Naive thymus-derived CD4-positive, alpha-beta T cell (primary cell): ENCODE results near the gene FOXP3. TPM values are rescaled to one million over a fixed set of nuclear protein-coding genes. Genes with fewer than 3 reads are reported as not detected.

ENCODE experiments used
- ATAC-seq: fragments of 150-1000 bp; cut with Tn5 transposase; 2 replicates; pipeline ENCODE4 v1.10.0; 2021; ENCODE audit warnings: mild to moderate bottlenecking, moderate library complexity
- CTCF ChIA-PET: fragments of 350-600 bp; sonication (Branson Sonifier 250); formaldehyde crosslinking; loops from one replicate; lab custom pipeline; 2021; ENCODE audit warnings: antibody characterized with exemption; lab: Charles Lee
- POLR2A ChIA-PET: fragments of 350-600 bp; sonication (Branson Sonifier 250); formaldehyde crosslinking; loops from one replicate; lab custom pipeline; 2021; ENCODE audit warnings: antibody characterized with exemption, inconsistent platforms; lab: Charles Lee
- DNase-seq, 9 donors: peaks; one replicate each; pipeline versions ENCODE4 v3.0.0 to v3.0.0-alpha.2; 2020 to 2022; ENCODE audit warnings: mixed read lengths in 1 of 9
- H3K27ac ChIP-seq: one replicate; pipeline ENCODE4 v1.7.0; 2013; ENCODE audit warnings: mild to moderate bottlenecking, low read depth, low read length, moderate library complexity
- H3K27me3 ChIP-seq, 2 donors: one replicate each; pipeline ENCODE4 v1.7.0; 2013; ENCODE audit warnings: low read length in 2 of 2, mild to moderate bottlenecking in 2 of 2, moderate library complexity in 2 of 2; ENCODE audit not compliant: control insufficient read depth in 2 of 2, insufficient read depth in 2 of 2
- H3K36me3 ChIP-seq, 3 experiments: 1 replicate in 2 of 3; 2 replicates in 1 of 3; pipeline ENCODE4 v1.7.0; 2013; ENCODE audit warnings: low read length in 3 of 3, mild to moderate bottlenecking in 3 of 3, moderate library complexity in 1 of 3; ENCODE audit not compliant: insufficient read depth in 3 of 3, control insufficient read depth in 2 of 3
- H3K4me1 ChIP-seq, 2 donors: one replicate each; pipeline ENCODE4 v1.7.0; 2013; ENCODE audit warnings: low read length in 2 of 2, mild to moderate bottlenecking in 2 of 2, moderate library complexity in 1 of 2; ENCODE audit not compliant: control insufficient read depth in 2 of 2, insufficient read depth in 2 of 2
- H3K4me3 ChIP-seq: 2 replicates; pipeline ENCODE4 v1.7.0; 2013; ENCODE audit warnings: mild to moderate bottlenecking, low read length
- H3K9me3 ChIP-seq, 3 experiments: 1 replicate in 2 of 3; 2 replicates in 1 of 3; pipeline ENCODE4 v1.7.0; 2013; ENCODE audit warnings: low read length in 3 of 3; ENCODE audit not compliant: control insufficient read depth in 2 of 3
- H3K27ac Mint-ChIP-seq, 9 donors: one replicate each; pipeline ENCODE4 v1.8.0; 2020 to 2022; ENCODE audit warnings: mixed read lengths in 9 of 9, mild to moderate bottlenecking in 8 of 9, moderate library complexity in 5 of 9, inconsistent platforms in 2 of 9
- H3K27me3 Mint-ChIP-seq, 5 donors: one replicate each; pipeline ENCODE4 v1.8.0; 2021 to 2022; ENCODE audit warnings: mixed read lengths in 5 of 5, mild to moderate bottlenecking in 1 of 5
- H3K36me3 Mint-ChIP-seq, 5 donors: one replicate each; pipeline ENCODE4 v1.8.0; 2020 to 2022; ENCODE audit warnings: mixed read lengths in 5 of 5, mild to moderate bottlenecking in 3 of 5, inconsistent platforms in 1 of 5
- H3K4me1 Mint-ChIP-seq, 7 donors: one replicate each; pipeline ENCODE4 v1.8.0; 2020 to 2022; ENCODE audit warnings: mixed read lengths in 7 of 7, mild to moderate bottlenecking in 3 of 7, inconsistent platforms in 1 of 7
- H3K4me3 Mint-ChIP-seq, 10 donors: one replicate each; pipeline ENCODE4 v1.8.0; 2020 to 2022; ENCODE audit warnings: mild to moderate bottlenecking in 10 of 10, mixed read lengths in 10 of 10, moderate library complexity in 6 of 10, inconsistent platforms in 2 of 10
- H3K9me3 Mint-ChIP-seq, 11 donors: one replicate each; pipeline ENCODE4 v1.8.0; 2020 to 2022; ENCODE audit warnings: mixed read lengths in 11 of 11, mild to moderate bottlenecking in 4 of 11, inconsistent platforms in 1 of 11, moderate library complexity in 1 of 11
- intact Hi-C, 2 donors: fragments of 100-400 bp; cut with micrococcal nuclease; formaldehyde crosslinking; loops; one replicate each; pipeline ENCODE4 v1.15.1; 2023
- polyA plus RNA-seq, 2 donors: library from polyadenylated mRNA; unstranded; fragments of 300-500 nt; fragmentation: Illumina TruSeq; gene quantifications; one replicate each; pipeline ENCODE4 v1.2.3, GENCODE V29; 2021
- total RNA-seq, 6 experiments: library from RNA in 5 of 6; stranded (reverse) in 5 of 6; gene quantifications; 1 replicate in 5 of 6; 2 replicates in 1 of 6; pipeline ENCODE4 v1.2.3 and lab custom pipeline; 2021 to 2026

The FOXP3 gene
- total and polyA plus RNA-seq, 7 experiments from 2014 or later = 0.35 to 25.3 (median 0.76) TPM

DNA sequence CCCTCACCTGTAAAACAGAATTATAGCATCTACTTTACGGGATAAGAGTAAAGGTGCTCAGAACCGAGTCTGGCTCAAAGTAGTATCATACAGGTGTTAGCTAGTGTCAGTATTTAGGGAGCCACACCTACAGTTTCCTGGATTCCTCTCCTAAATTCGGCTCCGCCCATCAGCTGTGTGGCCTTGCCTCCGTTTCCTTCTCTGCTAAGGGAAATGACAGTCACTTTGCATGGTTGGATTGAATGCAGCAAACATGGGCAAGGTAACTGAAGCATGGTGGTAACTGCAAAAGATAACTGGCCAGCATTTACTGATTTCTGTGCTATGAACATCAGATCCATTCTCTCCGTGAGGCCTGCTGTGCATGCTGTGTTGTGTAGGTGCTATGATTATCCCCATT is 7.9 kb upstream of the FOXP3 start:
- ATAC-seq (no peak), DNase-seq (peak in 6 of 9 donors; percentile 15 to 54 (median 28))
- Mint-ChIP-seq H3K4me1 (peaks cover 36 to 80% (median 73%) of the 10 kb centered on the region in 7 donors), H3K4me3 (peak overlapping the region; percentile 73 to 91 (median 84)), H3K36me3 (peaks cover 0 to 39% (median 10%) of the 10 kb centered on the region in 5 donors), H3K9me3 (peaks cover 0 to 5% (median 0%) of the 10 kb centered on the region in 11 donors), H3K27me3 (no peaks in the 10 kb centered on the region), H3K27ac (peak overlapping the region; percentile 78 to 96 (median 88))
- intact Hi-C loops = loop anchor here (5.0 kb wide), 2 partner anchors 355 to 605 kb away; partner anchors contain the start of genes PIM2 (in 1 of the 2) and USP27X (in 1 of the 2)
- ChIA-PET CTCF (interaction anchor here (2.0 kb wide), 1 partner anchor 19 kb away, joined by 6 read pairs; no protein-coding TSS in a partner anchor), POLR2A (interaction anchor here (0.6 to 2.8 kb wide), 11 partner anchors 9 to 698 kb away, joined by 3 to 20 read pairs (median 4); partner anchors contain the start of genes CCDC22 and RBM3)
- Histone ChIP-seq H3K4me1 (peaks cover 62 to 64% of the 10 kb centered on the region in 2 donors), H3K9me3 (no peaks in the 10 kb centered on the region), H3K27ac (peak overlapping the region; percentile 99), H3K4me3 (peak overlapping the region; percentile 53), H3K27me3 (no peaks in the 10 kb centered on the region), H3K36me3 (no peaks in the 10 kb centered on the region)

GRCh38 chrX:49271341-49271740 is 6.8 kb upstream of the FOXP3 start:
- CTCF ChIA-PET = no interaction called here
- Mint-ChIP-seq H3K27me3 (no peaks in the 10 kb centered on the region), H3K27ac (peak overlapping the region; percentile 78 to 91 (median 88)), H3K36me3 (peaks cover 0 to 33% (median 10%) of the 10 kb centered on the region in 5 donors), H3K4me1 (peaks cover 31 to 71% (median 63%) of the 10 kb centered on the region in 7 donors), H3K4me3 (peak overlapping the region; percentile 73 to 91 (median 84)), H3K9me3 (peaks cover 0 to 5% (median 0%) of the 10 kb centered on the region in 11 donors)
- DNase-seq = no peak
- Histone ChIP-seq H3K4me1 (peaks cover 51 to 56% of the 10 kb centered on the region in 2 donors), H3K27me3 (no peaks in the 10 kb centered on the region), H3K36me3 (no peaks in the 10 kb centered on the region), H3K9me3 (no peaks in the 10 kb centered on the region), H3K4me3 (peak overlapping the region; percentile 53), H3K27ac (peak overlapping the region; percentile 99)
- no peak for ATAC-seq
- intact Hi-C loops = loop anchor here (5.0 kb wide), 2 partner anchors 354 to 606 kb away; partner anchors contain the start of genes PIM2 (in 1 of the 2) and USP27X (in 1 of the 2)
- POLR2A ChIA-PET = interaction anchor here (0.8 to 2.8 kb wide), 4 partner anchors 12 to 38 kb away, joined by 3 to 23 read pairs (median 10); no protein-coding TSS in a partner anchor

DNA sequence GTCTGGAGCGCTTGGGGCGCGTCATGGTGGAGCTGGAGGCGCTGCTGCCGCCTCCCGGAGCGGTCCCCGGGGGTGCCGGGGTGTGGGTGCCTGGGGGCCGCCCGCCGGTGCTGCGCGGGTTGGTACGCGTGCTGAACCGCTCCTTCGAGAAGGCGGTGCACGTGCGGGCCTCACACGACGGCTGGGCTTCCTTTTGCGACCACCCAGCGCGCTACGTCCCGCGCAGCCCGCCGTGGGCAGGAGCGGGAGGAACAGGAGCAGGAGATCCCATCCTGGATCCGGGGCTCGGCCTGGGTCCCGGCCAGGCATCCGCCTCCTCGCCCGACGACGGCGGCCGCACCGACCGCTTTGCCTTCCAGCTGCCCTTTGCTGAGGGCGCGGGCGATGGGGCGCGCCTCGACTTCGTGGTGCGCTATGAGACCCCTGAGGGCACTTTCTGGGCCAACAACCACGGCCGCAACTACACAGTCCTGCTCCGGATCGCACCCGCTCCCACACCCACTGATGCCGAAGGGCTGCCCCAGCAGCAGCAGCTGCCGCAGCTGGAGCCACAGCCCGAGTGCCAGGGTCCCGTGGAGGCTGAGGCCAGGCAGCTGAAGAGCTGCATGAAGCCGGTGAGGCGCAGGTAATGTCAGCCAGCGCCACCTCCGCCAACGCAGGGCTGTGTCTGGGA is 5.9 kb upstream of the FOXP3 start:
- no peak for ATAC-seq
- intact Hi-C loops = loop anchor here (5.0 kb wide), 2 partner anchors 353 to 607 kb away; partner anchors contain the start of genes PIM2 (in 1 of the 2) and USP27X (in 1 of the 2)
- Histone ChIP-seq H3K36me3 (no peaks in the 10 kb centered on the region), H3K9me3 (no peaks in the 10 kb centered on the region), H3K4me1 (peaks cover 42 to 46% of the 10 kb centered on the region in 2 donors), H3K27me3 (no peaks in the 10 kb centered on the region), H3K4me3 (peak overlapping the region; percentile 53), H3K27ac (peak overlapping the region; percentile 99)
- Mint-ChIP-seq H3K9me3 (peaks cover 0 to 5% (median 0%) of the 10 kb centered on the region in 11 donors), H3K27ac (peak overlapping the region in 7 of 9 donors; percentile 78 to 91 (median 88)), H3K4me3 (peak overlapping the region; percentile 73 to 96 (median 84)), H3K27me3 (no peaks in the 10 kb centered on the region), H3K36me3 (peaks cover 0 to 27% (median 10%) of the 10 kb centered on the region in 5 donors), H3K4me1 (peaks cover 28 to 61% (median 54%) of the 10 kb centered on the region in 7 donors)
- ChIA-PET POLR2A (interaction anchor here (0.8 to 2.6 kb wide), 7 partner anchors 10 to 1268 kb away, joined by 3 to 23 read pairs (median 9); partner anchors contain the start of gene CCDC22), CTCF (no interaction called here)
- peak in 1 of 9 donors; percentile 21 for DNase-seq

GRCh38 chrX:49269767-49270248 is 5.3 kb upstream of the FOXP3 start, which contains the start of gene PPP1R3F:
TSS of gene PPP1R3F (plus strand) at chrX:49269793. CDS start at chrX:49269870, 77 bp downstream.
- Mint-ChIP-seq H3K9me3 (peaks cover 0 to 5% (median 0%) of the 10 kb centered on the region in 11 donors), H3K4me3 (peak within 1 kb of the TSS; percentile 91 to 100 (median 96)), H3K4me1 (peaks cover 22 to 56% (median 48%) of the 10 kb centered on the region in 7 donors), H3K36me3 (peaks cover 0 to 21% (median 5%) of the 10 kb centered on the region in 5 donors), H3K27me3 (no peaks in the 10 kb centered on the region), H3K27ac (peak within 1 kb of the TSS; percentile 99 to 100 (median 99))
- Histone ChIP-seq H3K4me1 (peaks cover 37 to 40% of the 10 kb centered on the region in 2 donors), H3K9me3 (no peaks in the 10 kb centered on the region), H3K27ac (peak within 1 kb of the TSS; percentile 99), H3K4me3 (peak within 1 kb of the TSS; percentile 96), H3K36me3 (no peaks in the 10 kb centered on the region), H3K27me3 (no peaks in the 10 kb centered on the region)
- POLR2A ChIA-PET = interaction anchor here (1.0 to 3.3 kb wide), 10 partner anchors 10 to 311 kb away, joined by 3 to 30 read pairs (median 8); partner anchors contain the start of gene CCDC22
- ATAC-seq (peak; percentile 13), DNase-seq (peak in 1 of 9 donors; percentile 28)
- intact Hi-C loops = loop anchor here (1.0 to 10.0 kb wide), 23 partner anchors 12 to 1615 kb away; partner anchors contain the start of genes CCDC22 (in 2 of the 2), PQBP1 (in 2 of the 2), SYP (in 2 of the 2) and TFE3 (in 2 of the 2)
- CTCF ChIA-PET = interaction anchor here (0.9 kb wide), 1 partner anchor 21 kb away, joined by 3 read pairs; no protein-coding TSS in a partner anchor

DNA sequence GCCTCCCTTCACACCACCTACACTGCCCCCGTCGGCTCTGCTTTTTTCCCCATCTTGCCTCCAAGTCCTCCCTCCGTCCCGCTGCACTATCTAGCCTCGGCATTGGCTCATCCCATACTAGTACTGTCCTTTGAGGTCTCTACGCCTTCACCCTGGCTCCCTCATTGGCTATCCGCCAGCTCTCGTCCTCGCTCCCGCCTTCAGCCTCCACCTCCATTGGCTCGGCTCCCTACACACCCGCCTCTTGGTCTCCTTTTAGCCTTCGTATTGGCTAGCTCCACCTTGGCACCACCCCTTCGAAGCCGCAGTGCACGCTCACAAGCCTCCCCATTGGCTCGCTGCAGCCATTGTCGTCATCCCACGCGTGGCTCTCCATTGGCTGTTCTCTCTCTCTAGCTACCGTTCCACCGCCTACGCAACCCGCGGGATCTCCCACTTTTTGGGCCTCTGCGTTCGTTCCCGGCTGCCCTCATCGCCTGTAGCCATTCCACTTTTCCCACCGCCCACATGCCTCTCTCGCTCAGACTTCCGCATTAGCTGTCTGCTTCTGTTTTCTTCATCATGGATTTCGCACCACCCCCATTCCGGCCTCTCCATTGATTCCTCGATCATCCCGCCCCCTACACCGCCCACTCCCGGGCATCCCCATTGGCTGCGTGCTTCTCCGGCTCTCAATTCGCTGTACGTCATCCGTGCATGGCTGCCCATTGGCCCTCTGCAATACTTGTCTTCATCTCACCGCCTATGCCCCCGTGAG is 4.7 kb upstream of the FOXP3 start:
- CTCF ChIA-PET = interaction anchor here (0.6 to 1.2 kb wide), 3 partner anchors 22 to 585 kb away, joined by 3 to 4 read pairs (median 4); no protein-coding TSS in a partner anchor
- H3K9me3 Mint-ChIP-seq = peaks cover 0 to 5% (median 0%) of the 10 kb centered on the region in 11 donors
- no peaks in the 10 kb centered on the region for H3K36me3 ChIP-seq
- ATAC-seq (peak; percentile 89), DNase-seq (peak; percentile 72 to 97 (median 94))
- peak overlapping the region; percentile 99 to 100 (median 99) for H3K27ac Mint-ChIP-seq
- H3K4me1 Mint-ChIP-seq = peaks cover 17 to 51% (median 42%) of the 10 kb centered on the region in 7 donors
- H3K36me3 Mint-ChIP-seq = peaks cover 0 to 15% (median 4%) of the 10 kb centered on the region in 5 donors
- H3K27ac ChIP-seq = peak overlapping the region; percentile 99
- intact Hi-C loops = loop anchor here (1.0 to 10.0 kb wide), 21 partner anchors 11 to 1614 kb away; partner anchors contain the start of genes CCDC22 (in 2 of the 2), PQBP1 (in 2 of the 2), SYP (in 2 of the 2) and TFE3 (in 2 of the 2)
- H3K27me3 ChIP-seq = no peaks in the 10 kb centered on the region
- peak overlapping the region; percentile 96 for H3K4me3 ChIP-seq
- H3K4me1 ChIP-seq = peaks cover 30 to 34% of the 10 kb centered on the region in 2 donors
- H3K27me3 Mint-ChIP-seq = no peaks in the 10 kb centered on the region
- POLR2A ChIA-PET = interaction anchor here (0.6 to 3.3 kb wide), 15 partner anchors 10 to 1903 kb away, joined by 3 to 30 read pairs (median 4); partner anchors contain the start of gene CCDC22
- H3K9me3 ChIP-seq = no peaks in the 10 kb centered on the region
- H3K4me3 Mint-ChIP-seq = peak overlapping the region; percentile 91 to 100 (median 96)
